CD4-positive, alpha-beta T cell treated with Interleukin-17A for 1 hour (primary cell): ENCODE results near the gene DUSP5.
"Not testable (repeated sequence)": the region's sequence is repeated elsewhere in the genome, so short reads cannot be mapped to it uniquely, and the experiment has no call there.

Experiments
- DNase-seq: peaks from one replicate; pipeline ENCODE4 v3.0.0-alpha.2; 2020

DUSP5 gene, protein sequence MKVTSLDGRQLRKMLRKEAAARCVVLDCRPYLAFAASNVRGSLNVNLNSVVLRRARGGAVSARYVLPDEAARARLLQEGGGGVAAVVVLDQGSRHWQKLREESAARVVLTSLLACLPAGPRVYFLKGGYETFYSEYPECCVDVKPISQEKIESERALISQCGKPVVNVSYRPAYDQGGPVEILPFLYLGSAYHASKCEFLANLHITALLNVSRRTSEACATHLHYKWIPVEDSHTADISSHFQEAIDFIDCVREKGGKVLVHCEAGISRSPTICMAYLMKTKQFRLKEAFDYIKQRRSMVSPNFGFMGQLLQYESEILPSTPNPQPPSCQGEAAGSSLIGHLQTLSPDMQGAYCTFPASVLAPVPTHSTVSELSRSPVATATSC

DNA sequence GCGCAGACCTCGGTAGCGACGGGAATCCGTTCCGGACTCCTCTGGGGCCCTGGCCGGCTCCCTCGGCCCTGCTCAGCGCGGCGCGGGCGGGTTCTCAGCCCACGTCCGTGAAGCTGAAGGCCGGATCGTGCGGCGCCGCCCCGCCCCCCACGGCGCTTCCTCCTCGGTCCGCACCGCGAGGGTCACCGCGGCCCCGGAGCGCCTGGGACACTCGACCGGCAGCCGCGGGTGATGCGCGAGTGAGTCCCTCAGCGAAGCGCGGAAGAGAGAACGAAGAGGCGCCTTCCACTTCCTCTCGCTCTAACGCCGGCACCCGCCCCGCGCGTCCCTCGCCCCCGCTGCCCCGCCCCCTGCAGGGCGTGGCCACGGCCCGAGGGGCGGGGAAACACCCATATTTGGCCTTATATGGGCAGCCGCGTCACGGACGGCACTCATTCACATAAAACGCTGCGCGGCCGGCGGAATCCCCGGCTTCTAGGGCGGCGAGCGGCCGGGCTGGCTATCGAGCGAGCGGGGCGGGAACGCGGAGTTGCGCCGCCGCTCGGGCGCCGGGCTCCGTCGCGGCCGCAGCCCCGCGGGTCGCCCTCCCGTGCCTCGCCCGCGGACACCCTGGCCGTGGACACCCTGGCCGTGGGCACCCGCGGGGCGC lies at the start of gene DUSP5:
DUSP5 (plus strand) TSS at position 470 of the 649 bp plus-strand sequence. CDS start 215 bp downstream, outside the sequence.
- DNase-seq: peak; percentile 97

DNA sequence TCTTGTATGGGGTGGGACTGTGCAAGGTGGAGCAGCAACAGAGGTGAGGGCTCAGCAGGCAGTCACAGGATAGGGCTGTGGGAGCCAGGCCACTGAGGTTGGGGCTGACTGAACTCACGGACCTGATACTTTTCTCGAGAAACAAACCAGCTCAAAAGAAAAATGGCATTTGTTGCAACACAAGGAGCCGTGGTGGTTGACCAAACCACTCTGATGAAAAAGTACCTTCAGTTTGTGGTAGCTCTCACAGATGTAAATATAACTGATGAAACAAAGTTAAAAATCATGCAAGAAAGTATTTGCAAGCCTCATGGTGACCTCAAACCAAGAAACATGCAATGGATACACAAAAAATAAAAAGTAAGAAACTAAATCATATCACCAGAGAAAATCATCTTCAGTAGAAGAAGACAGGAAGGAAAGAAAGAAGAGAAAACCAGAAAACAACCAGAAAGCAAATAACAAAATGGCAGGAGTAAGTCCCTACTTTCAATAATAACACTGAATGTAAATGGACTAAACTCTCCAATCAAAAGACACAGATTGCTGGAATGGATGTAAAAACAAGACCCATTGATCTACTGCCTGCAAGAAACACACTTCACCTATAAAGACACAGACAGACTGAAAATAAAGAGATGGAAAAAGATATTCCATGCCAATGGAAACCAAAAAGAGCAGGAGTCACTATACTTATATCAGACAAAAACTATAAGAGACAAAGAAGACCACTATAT lies 48.9 kb upstream of the DUSP5 start:
- no peak for DNase-seq

DNA sequence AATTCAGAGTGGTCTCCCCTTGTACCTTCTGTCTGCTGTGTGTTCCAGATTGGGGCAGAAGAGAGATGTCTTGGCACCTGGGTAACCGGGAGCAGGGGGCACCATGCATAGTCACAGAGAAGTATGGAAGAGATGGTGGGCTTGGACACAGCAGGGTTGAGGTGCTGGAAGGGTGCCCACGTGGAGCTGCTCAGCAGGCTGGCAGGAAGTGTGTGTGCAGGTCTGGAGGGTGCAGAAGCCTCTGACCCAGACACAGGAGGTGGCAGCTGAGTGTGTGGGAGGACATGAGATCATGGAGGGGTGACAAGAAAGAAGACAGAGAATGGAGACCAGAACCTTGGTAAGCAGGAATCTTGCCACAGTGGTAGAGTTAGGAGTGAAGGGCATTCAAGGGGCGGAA lies 42.3 kb upstream of the DUSP5 start:
- DNase-seq: no peak

DNA sequence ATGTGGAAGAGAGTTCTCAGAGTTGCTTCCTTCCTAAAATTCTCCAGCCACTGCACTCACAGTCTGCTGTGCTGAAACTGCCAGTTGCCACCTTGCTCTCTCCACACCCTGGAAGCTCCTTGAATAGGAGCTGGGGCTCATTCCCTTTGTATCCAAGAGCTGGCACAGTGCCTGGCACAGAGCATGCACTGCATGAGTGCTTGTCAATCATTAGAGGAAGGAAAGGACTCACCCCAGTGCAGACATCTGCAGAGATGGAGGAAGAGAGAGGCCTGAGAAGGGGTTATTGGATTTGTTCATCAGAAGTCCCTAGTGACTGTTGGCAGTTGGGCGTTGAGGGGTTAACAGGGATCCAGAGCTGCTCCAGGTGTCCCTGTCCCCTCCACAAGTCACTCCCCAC lies 41.7 kb upstream of the DUSP5 start:
- DNase-seq: no peak

DNA sequence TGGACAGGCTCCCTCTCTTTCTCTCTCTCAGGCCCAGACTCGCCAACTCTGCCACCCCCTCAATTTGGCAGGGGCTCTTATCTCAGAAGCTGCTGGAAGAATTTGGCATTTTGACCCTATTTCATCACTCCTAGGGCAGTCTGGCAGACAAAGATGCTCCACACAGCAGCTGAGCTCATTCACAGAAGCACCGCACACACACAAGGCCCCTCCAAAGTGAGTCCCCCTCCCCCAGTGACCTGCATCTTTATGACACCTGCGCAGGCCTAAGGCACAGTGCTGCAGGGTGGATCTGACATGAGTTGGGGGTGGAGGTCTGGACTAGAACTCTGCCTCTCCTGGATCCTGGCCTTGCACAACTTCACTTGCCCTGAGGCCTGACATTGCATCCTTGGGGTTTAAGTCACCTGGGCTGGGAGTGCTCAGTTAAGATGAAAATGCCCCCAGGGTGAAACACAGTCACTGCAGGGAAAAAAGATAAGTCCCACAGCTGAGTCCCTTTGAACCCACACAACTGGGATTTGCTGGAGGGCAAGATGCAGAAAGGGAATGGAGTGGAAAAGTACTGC lies 41.1 kb upstream of the DUSP5 start:
- DNase-seq: no peak

DNA sequence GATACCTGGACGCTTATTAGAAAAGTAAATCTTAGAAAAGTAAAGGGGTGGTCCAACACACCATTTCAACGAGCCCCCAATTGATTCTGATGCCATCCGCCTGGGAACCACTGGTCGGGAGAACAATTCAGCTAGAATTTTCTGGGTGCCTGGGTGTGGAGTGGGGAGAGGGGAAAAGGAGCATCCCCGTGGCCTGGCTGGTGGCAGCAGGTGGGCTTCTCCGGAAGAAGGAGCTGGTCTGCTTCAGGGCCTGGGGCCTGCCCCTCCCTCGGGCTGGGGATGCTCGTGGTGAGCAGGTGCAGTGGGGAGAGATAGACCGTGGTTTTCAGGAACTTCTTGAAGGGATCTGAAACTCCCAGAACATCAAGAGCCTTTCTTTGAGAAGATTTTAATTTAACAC lies 39.9 kb upstream of the DUSP5 start:
- DNase-seq: no peak

DNA sequence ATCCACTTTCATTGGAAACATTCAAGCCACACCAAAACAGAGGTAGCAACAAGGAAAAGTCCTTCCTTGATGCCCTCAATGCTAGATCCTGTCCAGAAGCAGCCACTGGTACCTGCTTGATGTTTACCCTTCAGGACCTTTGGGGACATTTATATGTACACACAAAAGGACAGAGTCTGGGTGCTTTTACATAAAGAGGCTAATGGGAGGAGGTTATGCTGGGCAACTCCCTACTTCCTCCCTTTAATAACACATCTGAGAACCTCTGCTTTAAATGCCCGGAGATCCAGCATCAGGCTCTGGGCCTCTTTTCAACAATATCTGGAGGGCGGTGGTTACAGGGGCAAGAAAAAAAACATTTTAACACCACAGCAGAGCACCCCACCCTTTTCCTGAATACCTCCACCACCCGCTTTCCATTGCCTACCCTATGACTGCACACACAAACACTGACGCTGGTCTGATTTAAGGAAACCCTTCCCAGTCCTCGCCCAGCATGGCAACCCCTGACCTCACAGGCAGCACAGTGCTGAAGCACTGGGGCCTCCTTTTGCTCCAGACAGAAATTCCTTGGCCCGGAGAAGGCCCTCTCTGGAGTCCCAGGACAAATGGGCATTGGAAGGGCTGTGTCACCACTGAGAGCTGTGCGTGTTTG lies 39.3 kb upstream of the DUSP5 start:
- DNase-seq: peak; percentile 35

DNA sequence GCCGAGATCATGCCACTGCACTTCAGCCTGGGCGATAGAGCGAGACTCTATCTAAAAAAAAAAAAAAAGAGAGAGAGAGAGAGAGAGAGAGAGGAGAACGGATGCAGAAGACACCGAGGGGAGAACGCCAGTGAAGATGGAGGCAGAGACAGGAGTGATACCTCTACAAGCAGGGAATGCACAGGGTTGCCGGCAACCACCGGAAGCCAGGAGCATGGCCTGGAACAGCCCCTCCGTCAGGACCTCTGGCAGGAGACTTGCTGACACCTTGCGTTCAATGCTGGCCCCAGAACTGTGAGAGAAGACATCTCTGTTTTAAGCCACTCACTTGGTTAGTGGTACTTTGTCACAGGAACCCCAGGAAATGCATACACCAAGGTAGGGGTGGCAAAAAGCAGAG lies 38.1 kb upstream of the DUSP5 start:
- DNase-seq: no peak

DNA sequence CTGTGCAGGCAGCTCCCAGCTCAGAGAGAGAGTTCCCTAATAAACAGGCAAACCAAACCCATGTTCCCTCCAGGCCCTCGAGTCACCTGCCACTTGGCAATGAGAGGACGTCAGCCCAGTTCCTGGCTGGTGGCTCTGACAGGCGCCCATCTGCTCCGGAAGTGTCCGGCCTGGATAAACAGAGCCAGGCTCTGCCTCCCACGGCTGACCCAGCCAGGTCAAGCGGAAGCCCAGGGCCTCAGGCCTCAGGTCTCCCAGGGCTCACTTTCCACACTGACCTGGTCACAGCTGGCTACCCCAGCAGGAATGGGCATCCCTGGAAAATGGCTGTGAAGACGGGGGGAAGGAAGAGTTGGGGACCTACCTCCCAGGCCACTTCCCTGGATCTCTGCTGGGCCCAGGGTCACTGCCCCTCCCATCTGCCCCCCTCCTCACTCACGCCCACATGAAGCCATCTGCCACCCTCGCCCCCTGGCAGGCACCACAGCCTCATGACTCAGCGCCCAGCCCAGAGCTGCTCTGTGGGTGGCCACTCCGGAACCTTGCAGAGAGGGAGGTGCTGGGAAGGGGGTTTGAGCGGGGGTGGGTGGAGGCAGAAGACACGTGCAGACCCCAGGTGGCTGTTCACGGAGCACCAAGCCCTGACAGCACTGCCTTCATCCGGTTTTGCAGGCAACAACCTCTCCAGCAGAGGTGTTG lies 37.4 kb upstream of the DUSP5 start:
- peak; percentile 37 for DNase-seq

DNA sequence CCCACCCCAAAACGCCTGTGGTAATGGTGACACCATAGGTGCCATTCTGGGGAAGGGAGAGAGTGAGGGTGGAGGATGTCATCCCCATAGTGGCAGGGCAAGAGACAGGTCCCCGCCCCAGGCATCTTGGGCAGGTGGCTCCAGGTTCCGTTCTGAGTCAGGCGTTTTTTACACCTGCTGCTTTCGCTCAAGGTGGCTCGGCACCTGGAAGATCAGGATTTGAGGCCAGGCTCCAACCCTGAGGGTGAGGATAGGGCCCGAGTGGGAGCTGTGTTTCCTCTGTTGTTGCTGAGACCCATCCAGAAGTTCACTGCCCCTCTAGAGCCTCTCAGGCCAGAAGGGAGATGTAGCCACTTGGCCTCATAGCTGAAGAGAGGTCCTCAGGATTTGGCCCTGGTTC lies 36.6 kb upstream of the DUSP5 start:
- DNase-seq: no peak

DNA sequence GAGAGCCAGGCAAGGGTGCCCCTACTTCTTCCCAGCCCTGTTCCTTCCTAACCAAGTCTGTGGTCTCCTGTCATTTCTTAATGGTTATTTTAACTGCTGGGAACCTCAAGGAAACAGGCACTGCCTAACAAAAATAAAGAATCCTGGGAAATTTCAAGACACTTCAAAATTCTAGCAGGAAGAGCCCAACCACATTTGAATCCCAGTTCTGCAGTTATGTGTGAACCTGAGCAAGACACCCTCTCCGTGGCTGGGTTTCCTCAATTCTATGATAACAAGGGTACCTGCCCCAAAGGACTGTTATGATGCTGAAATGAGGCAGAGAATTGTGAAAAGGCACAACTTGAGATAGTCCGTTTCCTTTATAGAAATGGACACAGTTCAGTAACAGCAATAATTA lies 36.2 kb upstream of the DUSP5 start:
- DNase-seq: no peak

DNA sequence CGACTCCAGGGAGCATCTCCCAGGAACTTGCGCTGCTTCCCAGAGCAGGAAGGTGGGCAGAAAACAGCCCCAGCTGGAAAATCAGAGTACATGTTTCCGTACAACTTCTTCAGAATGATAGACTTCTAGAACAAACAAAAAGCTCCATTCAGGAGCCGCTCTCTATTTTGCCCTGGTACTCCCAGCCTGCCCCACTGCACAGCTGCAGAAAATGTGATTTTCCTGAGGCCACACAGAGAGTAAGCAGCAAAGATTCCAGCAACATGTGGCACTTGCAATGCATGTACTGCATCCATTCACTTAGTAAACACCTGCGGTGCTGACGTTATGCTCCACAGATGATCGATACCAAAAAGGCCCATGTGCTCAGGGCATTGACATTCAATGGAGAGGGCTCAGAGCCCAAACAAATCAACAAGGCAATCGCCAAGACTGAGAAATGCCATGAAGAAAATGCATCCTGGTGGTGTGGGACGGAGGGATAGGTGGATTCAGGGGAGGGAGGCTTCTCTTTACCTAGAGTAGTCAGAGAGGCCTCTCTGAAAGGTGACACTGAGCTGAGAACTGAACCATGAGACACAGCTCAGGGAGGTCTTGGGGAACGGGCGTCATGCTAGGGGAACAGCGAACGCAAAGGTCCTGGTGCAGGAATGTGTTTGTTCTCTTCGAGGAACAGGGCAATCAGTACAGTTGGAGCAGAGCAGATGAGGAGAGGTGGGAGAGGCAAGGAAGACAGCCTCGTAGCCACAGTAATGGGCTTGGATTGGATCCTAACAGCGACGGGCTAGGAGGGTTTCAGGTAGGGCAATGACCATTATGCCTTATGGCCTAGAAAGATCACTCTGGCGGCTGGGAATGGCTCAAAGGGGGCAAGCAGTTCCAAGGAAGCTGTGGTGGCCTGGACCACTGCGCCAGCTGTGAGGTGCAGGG lies 35.3 kb upstream of the DUSP5 start:
- DNase-seq: no peak

DNA sequence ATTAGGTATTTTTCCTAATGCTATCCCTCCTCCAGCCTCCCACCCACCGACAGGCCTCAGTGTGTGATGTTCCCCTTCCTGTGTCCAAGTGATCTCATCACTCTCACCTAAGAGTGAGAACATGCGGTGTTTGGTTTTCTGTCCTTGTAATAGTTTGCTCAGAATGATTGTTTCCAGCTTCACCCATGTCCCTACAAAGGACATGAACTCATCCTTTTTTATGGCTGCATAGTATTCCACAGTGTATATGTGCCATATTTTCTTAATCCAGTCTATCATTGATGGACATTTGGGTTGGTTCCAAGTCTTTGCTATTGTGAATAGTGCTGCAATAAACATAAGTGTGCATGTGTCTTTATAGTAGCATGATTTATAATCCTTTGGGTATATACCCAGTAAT lies 29.4 kb upstream of the DUSP5 start:
- DNase-seq: not testable (repeated sequence)

DNA sequence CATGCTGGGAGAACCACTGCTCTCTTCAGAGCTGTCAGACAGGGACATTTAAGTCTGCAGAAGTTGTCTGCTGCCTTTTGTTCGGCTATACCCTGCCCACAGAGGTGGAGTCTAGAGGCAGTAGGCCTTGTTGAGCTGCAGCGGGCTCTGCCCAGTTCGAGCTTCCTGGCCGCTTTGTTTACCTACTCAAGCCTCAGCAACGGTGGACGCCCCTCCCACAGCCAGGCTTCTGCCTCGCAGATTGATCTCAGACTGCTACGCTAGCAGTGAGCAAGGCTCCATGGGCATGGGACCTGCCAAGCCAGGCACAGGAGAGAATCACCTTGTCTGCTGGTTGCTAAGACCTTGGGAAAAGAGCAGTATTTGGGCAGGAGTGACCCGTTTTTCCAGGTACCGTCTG lies 27.2 kb upstream of the DUSP5 start:
- not testable (repeated sequence) for DNase-seq

DNA sequence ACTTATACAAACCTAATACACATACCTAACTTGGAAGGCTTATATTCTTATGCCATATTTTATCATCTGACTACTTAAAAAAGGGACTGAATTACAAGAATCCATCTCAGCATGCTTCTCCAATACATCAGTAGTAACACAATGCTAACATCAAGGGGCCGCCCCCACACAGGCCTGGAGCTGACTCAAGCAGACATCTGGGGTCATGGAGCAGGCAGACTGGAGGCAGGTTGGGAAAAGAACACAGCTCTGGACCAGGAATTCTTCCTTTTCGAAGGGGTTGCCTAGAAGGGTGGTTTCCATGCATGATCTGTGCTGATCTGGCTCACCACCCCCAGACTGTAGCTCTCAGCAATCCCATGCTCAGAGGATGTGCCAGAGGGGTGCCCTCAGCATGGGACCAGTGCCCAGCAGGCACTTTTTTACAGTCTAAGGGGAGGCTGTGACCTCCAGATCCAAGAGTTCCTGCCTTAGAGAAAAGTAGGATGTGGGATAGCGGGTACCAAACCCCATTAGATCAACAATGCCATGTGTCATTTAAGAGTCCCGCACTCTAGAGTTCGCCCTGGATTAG lies 26.1 kb upstream of the DUSP5 start:
- no peak for DNase-seq

DNA sequence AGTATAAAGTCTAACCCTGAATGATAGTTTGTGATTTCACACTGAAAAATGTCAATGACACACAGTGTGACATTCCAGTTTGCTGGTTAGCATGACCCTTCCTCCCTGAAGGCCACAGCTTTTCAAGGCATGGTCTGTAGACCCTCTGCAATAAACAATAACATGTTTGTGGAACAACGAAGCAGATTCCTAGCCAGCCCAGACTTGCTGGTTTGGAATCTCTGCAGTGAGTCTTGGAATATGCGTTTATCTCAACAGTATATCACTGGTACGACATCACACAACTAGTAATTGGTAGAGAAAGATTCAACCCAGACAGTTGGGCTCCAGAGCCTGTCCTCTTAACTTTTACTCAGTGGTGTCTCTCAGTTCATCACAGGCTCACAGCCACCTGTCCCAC lies 23.7 kb upstream of the DUSP5 start:
- DNase-seq: no peak

DNA sequence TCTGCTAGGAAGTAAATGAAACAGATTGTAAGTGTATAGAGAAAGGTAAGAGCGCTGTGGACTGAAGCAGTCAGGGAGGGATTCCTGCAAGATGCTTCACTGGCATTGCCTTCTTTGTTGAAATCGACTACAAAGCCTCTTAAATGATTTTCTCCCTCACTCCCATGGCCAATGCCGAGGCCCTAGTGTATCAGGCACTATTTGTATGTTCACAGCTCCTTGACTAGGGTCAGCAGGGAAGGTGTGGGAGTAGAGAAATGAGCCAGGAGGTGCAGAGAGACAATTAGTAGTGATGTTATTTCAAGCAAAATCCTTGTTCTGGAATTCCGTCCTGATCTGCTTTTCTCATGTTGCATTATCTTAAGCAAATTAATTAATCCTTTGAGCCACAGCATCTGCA lies 22.9 kb upstream of the DUSP5 start:
- DNase-seq: no peak

DNA sequence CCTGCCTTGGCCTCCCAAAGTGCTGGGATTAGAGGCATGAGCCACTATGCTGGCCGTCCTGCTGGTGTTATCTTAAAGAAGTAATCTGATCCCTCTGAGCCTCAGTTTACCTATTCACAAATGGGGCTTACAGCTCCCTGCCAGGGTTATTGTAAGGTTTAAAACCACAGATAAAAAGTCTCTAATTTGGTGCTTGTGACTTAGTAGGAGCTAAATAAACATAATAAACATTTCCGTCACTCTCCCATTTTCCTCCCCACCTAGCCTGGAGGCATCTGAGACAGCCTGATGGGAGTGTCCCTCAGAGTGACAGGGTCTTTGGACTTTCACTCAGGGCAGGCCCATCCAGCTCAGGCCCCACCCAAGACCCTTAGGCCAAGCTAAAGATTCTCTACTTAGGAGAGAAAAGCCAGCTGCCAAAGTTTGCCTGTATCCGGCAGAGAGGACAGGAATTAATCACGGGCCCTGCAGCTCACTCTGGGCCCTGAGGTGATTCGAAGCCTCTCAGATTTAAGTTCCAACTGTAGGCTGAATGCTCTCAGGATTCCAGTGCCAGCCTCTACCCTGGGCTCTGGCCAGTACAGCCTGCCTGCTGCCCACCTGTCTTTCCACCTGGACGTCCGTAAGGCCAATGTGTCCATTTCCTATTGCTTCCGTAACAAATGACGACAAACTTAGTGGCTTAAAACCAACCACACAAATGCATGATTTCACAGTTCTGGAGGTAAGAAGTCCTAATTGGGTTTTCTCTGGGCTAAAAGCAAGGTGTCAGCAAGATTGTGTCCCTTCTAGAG lies 21.8 kb upstream of the DUSP5 start:
- no peak for DNase-seq

DNA sequence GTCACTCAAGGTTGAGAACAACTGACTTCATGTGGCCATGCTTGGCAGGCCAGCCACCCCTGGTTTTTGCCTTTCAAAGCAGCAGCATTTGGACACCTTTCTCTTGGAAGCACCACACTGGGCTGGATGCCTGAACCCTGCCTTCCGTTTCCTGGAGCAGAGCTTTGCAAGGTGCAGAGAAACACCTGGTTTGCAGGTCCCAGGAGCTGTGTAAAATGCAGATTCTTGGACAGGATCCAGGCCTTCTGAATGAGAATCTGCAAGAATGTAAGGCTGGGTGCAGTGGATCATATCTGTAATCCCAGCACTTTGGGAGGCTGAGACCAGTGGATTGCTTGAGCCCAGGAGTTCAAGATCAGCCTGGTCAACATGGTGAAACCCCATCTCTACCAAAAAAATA lies 18.0 kb upstream of the DUSP5 start:
- DNase-seq: no peak

DNA sequence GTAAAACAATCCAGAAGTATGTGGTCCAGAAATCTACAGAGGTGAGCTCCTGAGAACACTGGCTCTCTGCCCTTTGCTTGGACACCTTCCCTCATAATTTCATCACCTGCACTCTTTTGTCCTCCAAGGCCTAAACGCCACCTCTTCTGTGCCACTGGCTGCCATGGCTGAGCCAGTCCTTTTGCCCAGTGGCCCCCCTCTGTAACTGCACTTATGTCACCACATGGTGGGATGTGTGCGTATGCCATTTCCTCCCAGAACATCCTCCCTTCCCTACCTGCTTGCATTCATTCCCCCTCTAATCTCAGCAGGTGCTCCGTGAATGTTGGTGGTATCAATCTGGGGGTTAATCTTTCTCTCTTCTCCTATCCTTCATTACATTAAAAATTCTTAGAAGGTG lies 17.3 kb upstream of the DUSP5 start:
- DNase-seq: no peak
